ENCODE measurements around the gene APOBEC3A.
"Not testable (repeated sequence)": the region's sequence is repeated elsewhere in the genome, so short reads cannot be mapped to it uniquely, and the experiment has no call there.

DNA sequence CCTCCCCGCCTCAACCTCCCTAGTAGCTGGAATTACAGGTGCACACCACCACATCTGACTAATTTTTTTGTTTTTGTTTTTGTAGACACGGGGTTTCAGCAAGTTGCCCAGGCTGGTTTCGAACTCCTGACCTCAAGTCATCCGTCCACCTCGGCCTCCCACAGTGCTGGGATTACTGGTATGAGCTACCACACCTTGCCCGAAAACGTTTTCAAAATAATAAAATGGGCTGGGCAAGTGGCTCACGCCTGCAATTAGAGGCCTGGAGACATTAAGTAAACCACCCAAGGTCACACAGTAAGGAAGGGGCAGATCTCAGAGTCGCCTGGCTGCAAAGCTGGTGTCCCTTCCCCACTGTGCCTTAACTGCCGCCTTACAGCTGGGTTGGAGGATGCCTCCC, 23.2 kb downstream of the APOBEC3A start:
- TF ChIP-seq, protein P1, sequence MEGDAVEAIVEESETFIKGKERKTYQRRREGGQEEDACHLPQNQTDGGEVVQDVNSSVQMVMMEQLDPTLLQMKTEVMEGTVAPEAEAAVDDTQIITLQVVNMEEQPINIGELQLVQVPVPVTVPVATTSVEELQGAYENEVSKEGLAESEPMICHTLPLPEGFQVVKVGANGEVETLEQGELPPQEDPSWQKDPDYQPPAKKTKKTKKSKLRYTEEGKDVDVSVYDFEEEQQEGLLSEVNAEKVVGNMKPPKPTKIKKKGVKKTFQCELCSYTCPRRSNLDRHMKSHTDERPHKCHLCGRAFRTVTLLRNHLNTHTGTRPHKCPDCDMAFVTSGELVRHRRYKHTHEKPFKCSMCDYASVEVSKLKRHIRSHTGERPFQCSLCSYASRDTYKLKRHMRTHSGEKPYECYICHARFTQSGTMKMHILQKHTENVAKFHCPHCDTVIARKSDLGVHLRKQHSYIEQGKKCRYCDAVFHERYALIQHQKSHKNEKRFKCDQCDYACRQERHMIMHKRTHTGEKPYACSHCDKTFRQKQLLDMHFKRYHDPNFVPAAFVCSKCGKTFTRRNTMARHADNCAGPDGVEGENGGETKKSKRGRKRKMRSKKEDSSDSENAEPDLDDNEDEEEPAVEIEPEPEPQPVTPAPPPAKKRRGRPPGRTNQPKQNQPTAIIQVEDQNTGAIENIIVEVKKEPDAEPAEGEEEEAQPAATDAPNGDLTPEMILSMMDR (IDR thresholded peaks at IDR 0.05), result not testable (repeated sequence)
- TF ChIP-seq EP300, POLR2A (IDR thresholded peaks at IDR 0.05): not testable (repeated sequence)
